Nephron progenitor cell (in vitro differentiated cells): ENCODE results near the gene MTMR2.
"Not testable (repeated sequence)": the region's sequence is repeated elsewhere in the genome, so short reads cannot be mapped to it uniquely, and the experiment has no call there.

Source experiments
- DNase-seq: peaks from one replicate; pipeline ENCODE4 v3.0.0; 2021
- H3K27ac Mint-ChIP-seq: 2 replicates; pipeline ENCODE4 v1.8.0; 2021; ENCODE audit warnings: mild to moderate bottlenecking, moderate library complexity, mixed read lengths
- H3K27me3 Mint-ChIP-seq: 2 replicates; pipeline ENCODE4 v1.8.0; 2021; ENCODE audit warnings: mild to moderate bottlenecking, low read depth, mixed read lengths; ENCODE audit not compliant: poor library complexity
- H3K36me3 Mint-ChIP-seq: 2 replicates; pipeline ENCODE4 v1.8.0; 2021; ENCODE audit warnings: low read depth, mixed read lengths
- H3K4me1 Mint-ChIP-seq: 2 replicates; pipeline ENCODE4 v1.8.0; 2021; ENCODE audit warnings: mixed read lengths
- H3K4me3 Mint-ChIP-seq: 2 replicates; pipeline ENCODE4 v1.8.0; 2021; ENCODE audit warnings: mild to moderate bottlenecking, moderate library complexity, mixed read lengths
- H3K9me3 Mint-ChIP-seq: 2 replicates; pipeline ENCODE4 v1.8.0; 2021; ENCODE audit warnings: mild to moderate bottlenecking, moderate library complexity, mixed read lengths
- CTCF ChIP-seq: fragments of 200-600 bp; sonication (generic); IDR thresholded peaks from 2 replicates; pipeline ENCODE4 v1.5.0; 2021; ENCODE audit warnings: antibody characterized with exemption

The MTMR2 gene

GRCh38 chr11:95883381-95883780, 40.5 kb downstream of the MTMR2 start:
- DNase-seq = no peak
- Mint-ChIP-seq H3K4me3 (no peak overlapping the region), H3K4me1 (no peaks in the 10 kb centered on the region), H3K27me3 (no peaks in the 10 kb centered on the region), H3K36me3 (peaks cover 75% of the 10 kb centered on the region), H3K27ac (no peak overlapping the region), H3K9me3 (no peaks in the 10 kb centered on the region)
- TF ChIP-seq CTCF = no peak

- H3K27me3 Mint-ChIP-seq = no peaks in the 10 kb centered on the region
- no peak overlapping the region for H3K4me3 Mint-ChIP-seq
- no peak overlapping the region for H3K27ac Mint-ChIP-seq
- no peak for DNase-seq
- H3K4me1 Mint-ChIP-seq = no peaks in the 10 kb centered on the region
- peaks cover 89% of the 10 kb centered on the region for H3K36me3 Mint-ChIP-seq
- TF ChIP-seq CTCF = no peak
- H3K9me3 Mint-ChIP-seq = peaks cover 46% of the 10 kb centered on the region
Measured at GRCh38 chr11:95877291-95877690, 46.6 kb downstream of the MTMR2 start.

- not testable (repeated sequence) for H3K27me3 Mint-ChIP-seq, H3K4me3 Mint-ChIP-seq, DNase-seq, H3K4me1 Mint-ChIP-seq, H3K27ac Mint-ChIP-seq
- H3K36me3 Mint-ChIP-seq = peaks cover 37% of the 10 kb centered on the region
- peaks cover 24% of the 10 kb centered on the region for H3K9me3 Mint-ChIP-seq
Measured at GRCh38 chr11:95870877-95871276, 53.0 kb downstream of the MTMR2 start.

- Mint-ChIP-seq H3K27ac (no peak overlapping the region), H3K27me3 (no peaks in the 10 kb centered on the region), H3K4me1 (no peaks in the 10 kb centered on the region), H3K4me3 (no peak overlapping the region), H3K9me3 (no peaks in the 10 kb centered on the region), H3K36me3 (peaks cover 19% of the 10 kb centered on the region)
- DNase-seq = no peak
- no peak for TF ChIP-seq CTCF
Measured at GRCh38 chr11:95867105-95867504, 56.8 kb downstream of the MTMR2 start.

GRCh38 chr11:95863486-95864140, 60.3 kb downstream of the MTMR2 start:
- peaks cover 27% of the 10 kb centered on the region for H3K36me3 Mint-ChIP-seq
- no peak for DNase-seq
- no peak for TF ChIP-seq CTCF
- no peak overlapping the region for H3K27ac Mint-ChIP-seq
- H3K9me3 Mint-ChIP-seq = no peaks in the 10 kb centered on the region
- H3K27me3 Mint-ChIP-seq = no peaks in the 10 kb centered on the region
- no peaks in the 10 kb centered on the region for H3K4me1 Mint-ChIP-seq
- H3K4me3 Mint-ChIP-seq = no peak overlapping the region

GRCh38 chr11:95860024-95860423, 63.9 kb downstream of the MTMR2 start:
- not testable (repeated sequence) for H3K9me3 Mint-ChIP-seq, DNase-seq, H3K27me3 Mint-ChIP-seq, H3K4me3 Mint-ChIP-seq, H3K27ac Mint-ChIP-seq, H3K4me1 Mint-ChIP-seq
- peaks cover 45% of the 10 kb centered on the region for H3K36me3 Mint-ChIP-seq

GRCh38 chr11:95854362-95854761, 69.5 kb downstream of the MTMR2 start:
- DNase-seq, H3K4me3 Mint-ChIP-seq, H3K9me3 Mint-ChIP-seq, H3K27me3 Mint-ChIP-seq: not testable (repeated sequence)
- Mint-ChIP-seq H3K27ac (peak overlapping the region; percentile 79), H3K36me3 (peaks cover 31% of the 10 kb centered on the region), H3K4me1 (peaks cover 12% of the 10 kb centered on the region)
